GM12891 (cell line): ENCODE data around the gene METRN.

ENCODE experiments used
- DNase-seq: peaks from one replicate; pipeline ENCODE4 v3.0.0; 2011; ENCODE audit warnings: low spot score; ENCODE audit not compliant: insufficient read length
- FAIRE-seq: peaks from 2 replicates; lab custom pipeline; 2011; peaks lifted over from hg19 to GRCh38; lab: Jason Lieb, UNC
- PAX5 ChIP-seq: IDR thresholded peaks from 2 replicates; pipeline ENCODE4 v1.6.1; 2011; ENCODE audit warnings: low read length, moderate library complexity, mild to moderate bottlenecking; ENCODE audit not compliant: insufficient read depth, severe bottlenecking
- POLR2A ChIP-seq: IDR thresholded peaks from 2 replicates; pipeline ENCODE4 v1.6.1; 2011; ENCODE audit warnings: low read depth, low read length, control low read depth
- POLR2AphosphoS5 ChIP-seq: IDR thresholded peaks from 2 replicates; pipeline ENCODE4 v1.6.1; 2011; ENCODE audit warnings: low read depth, low read length, control low read depth
- POU2F2 ChIP-seq: IDR thresholded peaks from 2 replicates; pipeline ENCODE4 v1.6.1; 2011; ENCODE audit warnings: low read depth, mild to moderate bottlenecking, control low read depth, low read length, moderate library complexity
- SPI1 ChIP-seq: IDR thresholded peaks from 2 replicates; pipeline ENCODE4 v1.6.1; 2011; ENCODE audit warnings: low read depth, low read length, control low read depth
- TAF1 ChIP-seq: IDR thresholded peaks from 2 replicates; pipeline ENCODE4 v1.6.1; 2011; ENCODE audit warnings: low read depth, low read length, control low read depth

METRN gene

GRCh38 chr16:672371-672770, 42.5 kb upstream of the METRN start:
- no peak for FAIRE-seq
- DNase-seq: no peak
- TF ChIP-seq POLR2A: no peak
- TF ChIP-seq POU2F2: no peak
- no peak for TF ChIP-seq PAX5
- no peak for TF ChIP-seq SPI1
- no peak for TF ChIP-seq TAF1
- no peak for TF ChIP-seq POLR2AphosphoS5

- no peak for TF ChIP-seq TAF1
- TF ChIP-seq POLR2A: no peak
- no peak for TF ChIP-seq SPI1
- TF ChIP-seq POLR2AphosphoS5: no peak
- TF ChIP-seq POU2F2: no peak
- TF ChIP-seq PAX5: no peak
- FAIRE-seq (no peak), DNase-seq (no peak)
These were observed 42.1 kb upstream of the METRN start for GRCh38 chr16:672851-673250.

GRCh38 chr16:673399-673991, 41.4 kb upstream of the METRN start:
- no peak for FAIRE-seq
- TF ChIP-seq TAF1 (no peak), POLR2A (no peak), POLR2AphosphoS5 (no peak), POU2F2 (no peak), SPI1 (no peak), PAX5 (no peak)

GRCh38 chr16:674214-674881, 40.6 kb upstream of the METRN start:
- FAIRE-seq (no peak), DNase-seq (no peak)
- TF ChIP-seq SPI1 (no peak), POU2F2 (no peak)

More at GRCh38 chr16:673399-673991, 41.4 kb upstream of the METRN start:
- DNase-seq: no peak

- TF ChIP-seq POU2F2 (no peak), PAX5 (no peak), POLR2A (no peak), TAF1 (no peak), POLR2AphosphoS5 (no peak), SPI1 (no peak)
- no peak for DNase-seq
These were observed 39.7 kb upstream of the METRN start, which contains the start of gene RHBDL1 for GRCh38 chr16:674968-675883. TSS of gene RHBDL1 (plus strand) at chr16:675671. CDS start at chr16:675791, 120 bp downstream.

GRCh38 chr16:675884-676564, 38.9 kb upstream of the METRN start:
- no peak for TF ChIP-seq POLR2AphosphoS5
- TF ChIP-seq SPI1: no peak
- TF ChIP-seq POLR2A: no peak
- FAIRE-seq (no peak), DNase-seq (no peak)

More at GRCh38 chr16:674968-675883, 39.7 kb upstream of the METRN start, which contains the start of gene RHBDL1:
- peak; percentile 76 for FAIRE-seq

GRCh38 chr16:676565-676902, 38.4 kb upstream of the METRN start:
- FAIRE-seq (no peak), DNase-seq (no peak)
- TF ChIP-seq POLR2AphosphoS5: no peak
- no peak for TF ChIP-seq POLR2A
- no peak for TF ChIP-seq TAF1
- TF ChIP-seq SPI1: no peak
- TF ChIP-seq POU2F2: no peak
- no peak for TF ChIP-seq PAX5

- FAIRE-seq (no peak), DNase-seq (no peak)
- no peak for TF ChIP-seq PAX5
- no peak for TF ChIP-seq POLR2AphosphoS5
- no peak for TF ChIP-seq POU2F2
- no peak for TF ChIP-seq POLR2A
- TF ChIP-seq SPI1: no peak
- TF ChIP-seq TAF1: no peak
These were observed 38.0 kb upstream of the METRN start for GRCh38 chr16:676913-677312.
